Erythroblast (primary cell): ENCODE measurements around the gene MTREX.

ENCODE experiments used
- GATA1 ChIP-seq: IDR thresholded peaks from 2 replicates; pipeline ENCODE4 v1.6.1; 2011; ENCODE audit warnings: low read depth, mild to moderate bottlenecking, control low read depth, low read length, moderate library complexity
- POLR2A ChIP-seq: IDR thresholded peaks from 2 replicates; pipeline ENCODE4 v1.6.1; 2011; ENCODE audit warnings: mild to moderate bottlenecking, low read length

GRCh38 chr5:55411876-55412275 is 104.1 kb downstream of the MTREX start:
- TF ChIP-seq POLR2A (no peak), GATA1 (no peak)
